HG02798 (cell line): ENCODE results near the gene NASP.

Experiments used
- ATAC-seq: cut with Tn5 transposase; IDR thresholded peaks from one replicate; pipeline ENCODE4 v1.9.1; 2021; ENCODE audit warnings: mild to moderate bottlenecking; ENCODE audit not compliant: unreplicated experiment, poor library complexity

Gene NASP

DNA sequence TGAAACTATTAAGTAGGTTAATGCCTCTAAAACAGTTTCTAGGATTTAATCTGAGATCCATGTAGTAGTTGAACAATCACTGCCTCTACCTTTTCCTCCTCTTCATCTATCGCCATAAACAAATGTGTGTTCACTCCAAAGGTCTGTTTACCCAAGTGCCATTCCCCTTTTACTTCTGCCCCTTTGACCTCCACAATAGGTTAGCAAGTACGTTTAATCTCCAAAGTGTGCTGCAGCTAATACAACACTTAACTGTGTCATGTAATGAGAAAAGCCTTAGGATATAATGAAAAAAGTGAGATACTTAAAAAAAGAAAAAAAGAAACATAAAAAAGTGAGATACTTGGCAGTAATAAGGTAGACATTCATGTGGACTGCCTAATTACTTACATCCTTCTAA, 74.3 kb downstream of the NASP start:
- ATAC-seq: no peak

DNA sequence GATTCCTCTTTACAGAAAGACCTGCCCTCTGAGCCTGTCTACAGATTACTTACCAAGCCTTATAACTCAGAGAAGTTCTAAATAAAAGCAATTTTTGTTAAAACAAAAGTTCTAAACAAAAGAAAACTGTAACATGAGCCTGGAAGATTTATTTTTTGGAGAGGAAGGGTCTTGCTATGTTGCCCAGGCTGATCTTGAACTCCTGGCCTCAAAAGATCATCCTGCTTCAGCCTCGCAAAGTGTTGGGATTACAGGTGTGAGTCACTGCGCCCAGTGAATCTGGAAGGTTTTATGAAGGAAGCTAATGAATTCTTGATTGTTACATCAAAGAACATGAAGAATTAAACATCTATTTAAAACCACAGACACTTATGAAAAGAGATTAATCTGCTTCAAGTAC, 75.4 kb downstream of the NASP start:
- ATAC-seq: no peak

DNA sequence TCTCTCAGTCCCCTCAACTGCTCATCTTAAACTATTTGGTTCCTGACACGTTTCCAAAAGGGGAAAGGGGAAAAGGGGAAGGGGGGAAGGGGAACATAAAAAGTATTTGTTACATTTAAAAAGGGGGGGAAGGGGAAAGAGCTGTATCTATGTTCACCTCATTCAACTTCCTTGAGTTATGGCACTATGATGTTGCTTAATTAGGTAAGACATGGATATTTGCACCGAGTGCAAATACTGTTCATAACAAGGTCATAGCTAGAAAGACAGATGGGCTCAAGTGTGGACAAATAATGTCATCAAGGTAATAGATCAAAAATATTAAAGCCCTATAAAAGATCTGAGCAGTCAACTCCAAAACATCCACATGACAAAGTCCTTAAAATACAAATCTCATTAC, 76.5 kb downstream of the NASP start:
- no peak for ATAC-seq

DNA sequence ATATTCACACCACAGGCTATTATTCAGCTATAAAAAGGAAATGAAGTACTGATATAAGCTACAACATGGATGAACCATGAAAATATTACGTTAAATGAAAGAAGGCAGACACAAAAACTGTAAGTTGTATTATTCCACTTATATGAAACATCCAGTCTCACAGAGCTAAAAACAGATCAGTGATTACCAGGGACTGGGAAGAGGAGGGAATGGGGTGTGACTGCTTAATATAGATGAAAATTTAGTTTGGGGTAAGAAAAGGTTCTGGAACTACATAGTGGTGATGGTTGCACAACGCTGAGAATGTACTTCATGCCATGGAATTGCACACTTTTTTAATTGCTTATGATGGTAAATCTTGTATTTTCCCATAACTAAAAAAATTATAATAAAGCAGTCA, 83.0 kb downstream of the NASP start:
- no peak for ATAC-seq

DNA sequence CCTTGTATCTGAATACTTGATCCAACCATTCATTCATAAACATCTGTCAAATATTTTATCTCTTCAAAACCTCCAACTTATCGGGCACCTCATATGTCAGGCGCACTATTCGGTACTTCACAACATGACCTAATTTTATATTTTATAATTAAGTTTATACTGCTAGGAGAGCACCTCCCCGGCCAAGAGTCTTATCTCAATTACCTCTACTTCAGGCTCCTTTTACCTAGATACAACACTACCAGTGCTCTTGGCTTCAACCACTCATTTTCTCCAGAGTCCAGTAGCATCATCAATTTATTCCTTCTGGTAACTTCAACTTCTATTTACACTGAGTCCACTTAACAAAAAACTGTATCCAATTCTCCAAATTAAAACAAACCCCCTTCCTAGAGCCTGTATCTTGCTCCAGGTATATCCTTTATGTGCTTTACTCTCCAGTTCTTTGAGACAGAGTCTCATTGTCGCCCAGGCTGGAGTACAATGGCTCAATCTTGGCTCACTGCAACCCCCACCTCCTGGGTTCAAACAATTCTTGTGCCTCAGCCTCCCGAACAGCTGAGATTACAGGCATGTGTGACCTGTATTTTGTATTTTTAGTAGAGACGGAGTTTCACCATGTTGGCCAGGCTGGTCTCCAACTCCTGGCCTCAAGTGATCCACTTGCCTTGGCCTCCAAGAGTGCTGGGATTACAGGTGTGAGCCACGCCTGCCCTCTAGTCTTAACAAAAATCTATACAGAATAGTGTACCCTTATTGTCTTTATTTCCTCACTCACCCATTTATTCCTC, 83.7 kb downstream of the NASP start:
- ATAC-seq: no peak
